ENCODE measurements around the gene SPOCK1. TPM values are rescaled to one million over a fixed set of nuclear protein-coding genes. Genes with fewer than 3 reads are reported as not detected.

SPOCK1 gene
- total RNA-seq, 2 donors from 2014 or later: 2.1 to 8.5 TPM

DNA sequence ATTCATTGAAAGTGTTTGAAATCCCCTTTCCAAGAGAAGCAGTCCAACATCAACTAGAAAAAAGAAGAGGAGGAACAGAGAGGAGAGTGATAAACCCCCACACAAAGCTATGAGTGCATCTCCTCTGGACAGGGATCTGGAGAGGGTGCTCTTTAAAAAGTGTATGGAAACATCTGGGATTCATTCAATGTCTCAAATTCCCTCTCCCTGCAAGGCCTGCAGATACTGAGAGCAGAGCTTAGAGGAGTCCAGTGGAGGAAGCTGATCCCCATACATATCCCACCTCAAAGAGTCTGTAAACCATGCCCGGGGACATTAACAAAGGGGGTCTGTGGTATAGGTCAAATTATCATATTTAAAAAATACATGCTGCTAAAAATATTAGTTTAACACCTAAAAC is 2.2 kb downstream of the SPOCK1 start:
- intact Hi-C loops (cut with DNase I): no loop called here

DNA sequence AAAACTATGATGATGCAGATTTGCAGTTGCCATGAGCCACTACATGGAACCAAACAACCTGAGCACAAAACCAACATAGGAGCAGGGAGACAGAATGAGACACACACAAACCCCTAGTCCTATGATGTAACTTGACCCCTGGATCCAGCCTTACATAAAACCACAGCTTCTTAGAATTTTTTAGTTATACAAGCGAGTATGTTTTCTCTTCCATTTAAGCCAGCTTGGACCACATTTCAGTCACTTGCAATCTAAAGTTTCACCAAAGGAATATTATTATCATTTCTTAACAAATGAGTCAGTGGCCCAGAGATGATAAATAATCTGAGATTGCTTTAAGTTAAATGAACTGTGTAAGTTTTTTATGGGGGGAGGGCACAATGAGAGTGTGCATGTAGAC is 6.8 kb downstream of the SPOCK1 start:
- peaks cover 2% of the 10 kb centered on the region for H3K27me3 ChIP-seq
- TF ChIP-seq, protein P1, sequence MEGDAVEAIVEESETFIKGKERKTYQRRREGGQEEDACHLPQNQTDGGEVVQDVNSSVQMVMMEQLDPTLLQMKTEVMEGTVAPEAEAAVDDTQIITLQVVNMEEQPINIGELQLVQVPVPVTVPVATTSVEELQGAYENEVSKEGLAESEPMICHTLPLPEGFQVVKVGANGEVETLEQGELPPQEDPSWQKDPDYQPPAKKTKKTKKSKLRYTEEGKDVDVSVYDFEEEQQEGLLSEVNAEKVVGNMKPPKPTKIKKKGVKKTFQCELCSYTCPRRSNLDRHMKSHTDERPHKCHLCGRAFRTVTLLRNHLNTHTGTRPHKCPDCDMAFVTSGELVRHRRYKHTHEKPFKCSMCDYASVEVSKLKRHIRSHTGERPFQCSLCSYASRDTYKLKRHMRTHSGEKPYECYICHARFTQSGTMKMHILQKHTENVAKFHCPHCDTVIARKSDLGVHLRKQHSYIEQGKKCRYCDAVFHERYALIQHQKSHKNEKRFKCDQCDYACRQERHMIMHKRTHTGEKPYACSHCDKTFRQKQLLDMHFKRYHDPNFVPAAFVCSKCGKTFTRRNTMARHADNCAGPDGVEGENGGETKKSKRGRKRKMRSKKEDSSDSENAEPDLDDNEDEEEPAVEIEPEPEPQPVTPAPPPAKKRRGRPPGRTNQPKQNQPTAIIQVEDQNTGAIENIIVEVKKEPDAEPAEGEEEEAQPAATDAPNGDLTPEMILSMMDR (IDR thresholded peaks at IDR 0.05): no peak
- intact Hi-C loops (cut with DNase I): no loop called here
- no peaks in the 10 kb centered on the region for H3K36me3 ChIP-seq
- no peak overlapping the region for H3K9ac ChIP-seq (ENCODE audit: low read depth in 2 of 2, low read length in 2 of 2)
- no peak overlapping the region for H3K27ac ChIP-seq
- H3K4me3 ChIP-seq: no peak overlapping the region
- DNase-seq: no peak
- H3K9me3 ChIP-seq: no peaks in the 10 kb centered on the region
- H3K4me1 ChIP-seq: no peaks in the 10 kb centered on the region

More for the DNA sequence above, 2.2 kb downstream of the SPOCK1 start:
- H3K4me3 ChIP-seq: no peak overlapping the region
- H3K27me3 ChIP-seq: peaks cover 19% of the 10 kb centered on the region
- DNase-seq: no peak
- no peaks in the 10 kb centered on the region for H3K9me3 ChIP-seq
- H3K9ac ChIP-seq (ENCODE audit: low read depth in 2 of 2, low read length in 2 of 2): no peak overlapping the region
- no peaks in the 10 kb centered on the region for H3K4me1 ChIP-seq
- no peak overlapping the region for H3K27ac ChIP-seq
- TF ChIP-seq, protein P1 (IDR thresholded peaks at IDR 0.05): no peak
- no peaks in the 10 kb centered on the region for H3K36me3 ChIP-seq

DNA sequence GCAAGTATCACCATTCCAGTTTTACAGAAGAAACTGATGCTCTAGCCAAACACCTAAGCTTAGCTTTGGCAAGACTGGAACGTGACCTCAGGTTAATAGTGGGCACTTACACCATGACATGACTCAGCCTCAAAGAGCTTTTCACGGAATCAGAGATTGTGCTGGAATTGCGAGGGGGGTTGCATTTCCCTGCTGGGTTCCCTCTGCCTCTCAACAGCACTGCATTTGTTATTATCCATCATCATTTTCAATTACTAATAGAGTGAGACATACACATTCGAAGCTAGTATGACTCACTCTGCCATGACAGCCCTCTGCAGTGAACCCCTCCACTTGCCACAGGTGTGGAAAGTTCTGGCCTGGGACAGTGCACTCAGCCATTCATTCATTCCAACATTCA is 8.0 kb downstream of the SPOCK1 start:
- intact Hi-C loops (cut with DNase I): no loop called here
- TF ChIP-seq, protein P1 (IDR thresholded peaks at IDR 0.05): no peak
- no peak for DNase-seq

DNA sequence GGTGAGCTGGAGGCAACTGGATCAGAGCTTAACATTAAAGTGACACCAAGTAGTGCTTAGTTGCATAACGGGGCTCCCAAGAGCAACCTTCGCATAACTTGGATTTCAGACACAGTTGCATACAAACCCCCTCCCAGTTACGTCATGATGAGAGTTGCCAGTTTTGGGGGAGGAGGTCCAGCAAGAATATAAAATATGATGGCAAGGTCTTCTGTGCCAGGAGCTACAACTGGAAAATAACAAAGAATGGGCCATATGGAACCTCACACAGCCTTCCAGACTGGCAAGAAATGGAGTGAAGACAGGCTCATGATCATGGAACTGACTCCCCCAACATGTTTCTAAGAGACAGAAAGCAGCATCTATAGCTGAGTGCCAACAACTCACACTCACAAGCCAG is 8.5 kb downstream of the SPOCK1 start:
- H3K27me3 ChIP-seq: no peaks in the 10 kb centered on the region
- H3K36me3 ChIP-seq: no peaks in the 10 kb centered on the region
- no peak overlapping the region for H3K27ac ChIP-seq
- H3K9ac ChIP-seq (ENCODE audit: low read depth in 2 of 2, low read length in 2 of 2): no peak overlapping the region
- H3K9me3 ChIP-seq: no peaks in the 10 kb centered on the region
- intact Hi-C loops (cut with DNase I): no loop called here
- H3K4me1 ChIP-seq: no peaks in the 10 kb centered on the region
- no peak for DNase-seq
- TF ChIP-seq, protein P1 (IDR thresholded peaks at IDR 0.05): no peak
- no peak overlapping the region for H3K4me3 ChIP-seq

More for the DNA sequence above, 8.0 kb downstream of the SPOCK1 start:
- Histone ChIP-seq H3K36me3 (no peaks in the 10 kb centered on the region), H3K4me1 (no peaks in the 10 kb centered on the region), H3K4me3 (no peak overlapping the region), H3K27me3 (no peaks in the 10 kb centered on the region), H3K9ac (ENCODE audit: low read depth in 2 of 2, low read length in 2 of 2) (no peak overlapping the region), H3K9me3 (no peaks in the 10 kb centered on the region), H3K27ac (no peak overlapping the region)

DNA sequence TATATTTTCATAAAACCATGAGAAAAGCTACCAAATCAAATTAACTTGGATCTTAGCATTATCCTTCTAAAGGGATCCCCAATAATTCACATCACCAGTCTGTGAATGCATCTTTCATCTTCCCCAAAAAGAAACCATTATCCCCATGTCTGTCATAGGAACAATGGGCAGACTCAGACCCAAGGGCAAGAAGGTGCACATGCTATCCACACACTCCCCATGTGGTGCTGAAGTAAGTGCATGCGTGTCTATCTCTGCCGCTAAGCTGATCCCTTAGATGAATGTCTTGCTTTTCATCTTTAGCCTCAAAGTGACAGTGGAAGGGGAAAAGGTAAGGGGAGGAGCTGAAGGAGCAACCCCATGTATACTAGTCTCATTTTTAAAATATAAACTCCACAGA is 10.2 kb downstream of the SPOCK1 start:
- H3K4me1 ChIP-seq: no peaks in the 10 kb centered on the region
- intact Hi-C loops (cut with DNase I): loop anchor here (10.0 kb wide), 1 partner anchor 1116 kb away; no protein-coding TSS in a partner anchor
- no peak overlapping the region for H3K27ac ChIP-seq
- H3K9me3 ChIP-seq: no peaks in the 10 kb centered on the region
- DNase-seq: no peak
- H3K9ac ChIP-seq (ENCODE audit: low read depth in 2 of 2, low read length in 2 of 2): no peak overlapping the region
- no peaks in the 10 kb centered on the region for H3K36me3 ChIP-seq
- no peak overlapping the region for H3K4me3 ChIP-seq
- no peaks in the 10 kb centered on the region for H3K27me3 ChIP-seq
- TF ChIP-seq, protein P1 (IDR thresholded peaks at IDR 0.05): no peak
